Hepatocyte (in vitro differentiated cells): Measurements from ENCODE around the gene MUSK. TPM values are rescaled to one million over a fixed set of nuclear protein-coding genes. Genes with fewer than 3 reads are reported as not detected.

Source experiments
- DNase-seq: peaks from one replicate; pipeline ENCODE4 v3.0.0-alpha.2; 2016; ENCODE audit warnings: low spot score
- H2AFZ ChIP-seq: fragments of 200-600 bp; sonication (generic); 2 replicates; pipeline ENCODE4 v1.6.0; 2016; ENCODE audit warnings: antibody characterized with exemption, mild to moderate bottlenecking
- H3K27ac ChIP-seq: fragments of 200-600 bp; sonication (generic); 2 replicates; pipeline ENCODE4 v1.5.1; 2016; ENCODE audit warnings: mild to moderate bottlenecking
- H3K27me3 ChIP-seq: fragments of 200-600 bp; sonication (generic); 2 replicates; pipeline ENCODE4 v1.6.1; 2016
- H3K36me3 ChIP-seq: fragments of 200-600 bp; sonication (generic); replicated peaks from 2 replicates; pipeline ENCODE4 v1.5.1; 2016; ENCODE audit warnings: low read depth; ENCODE audit not compliant: insufficient read depth
- H3K4me1 ChIP-seq: fragments of 200-600 bp; sonication (generic); 2 replicates; pipeline ENCODE4 v1.5.1; 2016; ENCODE audit warnings: mild to moderate bottlenecking, moderate library complexity; ENCODE audit not compliant: insufficient read depth
- H3K4me2 ChIP-seq: fragments of 200-600 bp; sonication (generic); 2 replicates; pipeline ENCODE4 v1.6.0; 2016
- H3K4me3 ChIP-seq: fragments of 200-600 bp; sonication (generic); 2 replicates; pipeline ENCODE4 v1.5.1; 2016; ENCODE audit warnings: mild to moderate bottlenecking
- H3K79me2 ChIP-seq: fragments of 200-600 bp; sonication (generic); 2 replicates; pipeline ENCODE4 v1.6.0; 2017; ENCODE audit warnings: mild to moderate bottlenecking
- H3K9me2 ChIP-seq: fragments of 200-600 bp; sonication (generic); replicated peaks from 2 replicates; pipeline ENCODE4 v1.6.0; 2017; ENCODE audit warnings: mild to moderate bottlenecking; ENCODE audit not compliant: insufficient read depth
- H3K9me3 ChIP-seq: fragments of 200-600 bp; sonication (generic); 2 replicates; pipeline ENCODE4 v1.5.1; 2016; ENCODE audit warnings: low read depth, mild to moderate bottlenecking
- H4K20me1 ChIP-seq: fragments of 200-600 bp; sonication (generic); 2 replicates; pipeline ENCODE4 v1.6.0; 2016; ENCODE audit warnings: mild to moderate bottlenecking; ENCODE audit not compliant: insufficient read depth, poor library complexity, severe bottlenecking
- CTCF ChIP-seq: fragments of 200-600 bp; sonication (generic); IDR thresholded peaks from 2 replicates; pipeline ENCODE4 v1.5.1; 2016; ENCODE audit warnings: antibody characterized with exemption, mild to moderate bottlenecking; ENCODE audit not compliant: poor library complexity
- EZH2 ChIP-seq: fragments of 200-600 bp; sonication (generic); IDR thresholded peaks from 2 replicates; pipeline ENCODE4 v1.6.1; 2016; ENCODE audit warnings: antibody characterized with exemption, mild to moderate bottlenecking, borderline replicate concordance
- EZH2phosphoT487 ChIP-seq: fragments of 200-600 bp; sonication (generic); IDR thresholded peaks from one replicate; pipeline ENCODE4 v1.6.1; 2018; ENCODE audit warnings: antibody characterized with exemption, mild to moderate bottlenecking, low read depth, moderate library complexity; ENCODE audit not compliant: unreplicated experiment, severe bottlenecking
- WGBS: methylation state at CpG from one replicate; pipeline ENCODE4 v1.1.6; 2016; ENCODE audit warnings: low lambda C conversion rate; ENCODE audit errors: missing lambda C conversion rate; 5-methylcytosine and 5-hydroxymethylcytosine counted together
- polyA plus RNA-seq: library from polyadenylated mRNA; unstranded; fragments of >200 nt; fragmentation: Nextera tagmentation; extraction: Ambion mirVana; gene quantifications from 2 replicates; pipeline ENCODE4 v1.2.1, GENCODE V29; 2016
- total RNA-seq: library from RNA; depleted of rRNA; stranded (reverse); fragments of >200 nt; gene quantifications from 2 replicates; pipeline ENCODE4 v1.2.3, GENCODE V29; 2014

The MUSK gene
- total and polyA plus RNA-seq, 2 experiments from 2014 or later: 0.47 TPM; not detected in 1

GRCh38 chr9:110672873-110673510 is 4.4 kb downstream of the MUSK start:
- H3K36me3 ChIP-seq: no peaks in the 10 kb centered on the region
- no peak for DNase-seq
- no peak overlapping the region for H3K27ac ChIP-seq
- H3K79me2 ChIP-seq: no peaks in the 10 kb centered on the region
- TF ChIP-seq CTCF: no peak
- no peak for TF ChIP-seq EZH2
- TF ChIP-seq EZH2phosphoT487: no peak
- H3K4me3 ChIP-seq: no peak overlapping the region
- no peaks in the 10 kb centered on the region for H3K9me2 ChIP-seq
- 72% methylated on average over 3 of the region's 3 CpGs for WGBS
- no peak overlapping the region for H3K4me2 ChIP-seq
- H3K9me3 ChIP-seq: no peaks in the 10 kb centered on the region
- peaks cover 7% of the 10 kb centered on the region for H3K4me1 ChIP-seq
- H2AFZ ChIP-seq: no peak overlapping the region
- H4K20me1 ChIP-seq: no peaks in the 10 kb centered on the region
- H3K27me3 ChIP-seq: no peaks in the 10 kb centered on the region

- no peak for TF ChIP-seq EZH2phosphoT487
- no peak for TF ChIP-seq CTCF
- TF ChIP-seq EZH2: no peak
- H3K27ac ChIP-seq: no peak overlapping the region
- H2AFZ ChIP-seq: no peak overlapping the region
- H3K4me3 ChIP-seq: no peak overlapping the region
- H3K36me3 ChIP-seq: no peaks in the 10 kb centered on the region
- no peaks in the 10 kb centered on the region for H3K79me2 ChIP-seq
- H3K4me1 ChIP-seq: no peaks in the 10 kb centered on the region
- WGBS: 90% methylated on average over 4 of the region's 4 CpGs
- no peaks in the 10 kb centered on the region for H3K9me2 ChIP-seq
- no peak for DNase-seq
- H4K20me1 ChIP-seq: no peaks in the 10 kb centered on the region
- H3K27me3 ChIP-seq: no peaks in the 10 kb centered on the region
- H3K9me3 ChIP-seq: no peaks in the 10 kb centered on the region
- H3K4me2 ChIP-seq: no peak overlapping the region
Measured at GRCh38 chr9:110687497-110687896, 18.9 kb downstream of the MUSK start.

- no peak for DNase-seq
- Histone ChIP-seq H4K20me1 (no peaks in the 10 kb centered on the region), H3K4me1 (no peaks in the 10 kb centered on the region), H3K4me3 (no peak overlapping the region), H3K4me2 (no peak overlapping the region), H2AFZ (no peak overlapping the region), H3K36me3 (no peaks in the 10 kb centered on the region), H3K9me2 (no peaks in the 10 kb centered on the region), H3K27me3 (no peaks in the 10 kb centered on the region), H3K27ac (no peak overlapping the region), H3K79me2 (no peaks in the 10 kb centered on the region), H3K9me3 (no peaks in the 10 kb centered on the region)
- TF ChIP-seq EZH2 (no peak), CTCF (no peak), EZH2phosphoT487 (no peak)
- WGBS: 83% methylated on average over 5 of the region's 5 CpGs
Measured at GRCh38 chr9:110688329-110688728, 19.7 kb downstream of the MUSK start.
